OCI-LY3 (cell line): ENCODE data around the gene IRGQ.

Experiments used
- H2AFZ ChIP-seq: fragments of 200-600, 300-600 bp; shearing (Covaris generic); 2 replicates; pipeline ENCODE4 v1.6.0; 2014; ENCODE audit warnings: antibody characterized with exemption, low read depth, low read length
- H3K27ac ChIP-seq: fragments of 200-600, 300-600 bp; sonication (generic); 2 replicates; pipeline ENCODE4 v1.5.1; 2014; ENCODE audit warnings: mild to moderate bottlenecking, low read length, moderate library complexity, mixed read lengths
- H3K27me3 ChIP-seq: fragments of 200-600, 300-600 bp; sonication (generic); 2 replicates; pipeline ENCODE4 v1.6.1; 2014; ENCODE audit warnings: low read depth, low read length, mixed read lengths
- H3K36me3 ChIP-seq: fragments of 200-600, 300-600 bp; sonication (generic); replicated peaks from 2 replicates; pipeline ENCODE3; 2014; ENCODE audit warnings: low read depth, low read length, mixed read lengths
- H3K4me1 ChIP-seq: fragments of 300-600, 200-600 bp; sonication (generic); 2 replicates; pipeline ENCODE4 v1.6.1; 2014; ENCODE audit warnings: low read length, mixed read lengths
- H3K4me2 ChIP-seq: fragments of 200-600, 300-600 bp; sonication (generic); 2 replicates; pipeline ENCODE4 v1.6.1; 2014; ENCODE audit warnings: low read length, mixed read lengths
- H3K4me3 ChIP-seq: fragments of 300-600, 200-600 bp; sonication (generic); 2 replicates; pipeline ENCODE4 v1.5.1; 2014; ENCODE audit warnings: antibody characterized with exemption, mild to moderate bottlenecking, low read length, moderate library complexity
- H3K79me2 ChIP-seq: fragments of 300-600, 200-600 bp; shearing (Covaris generic); 2 replicates; pipeline ENCODE4 v1.6.1; 2014; ENCODE audit warnings: mild to moderate bottlenecking, low read length, mixed read lengths
- H3K9ac ChIP-seq: fragments of 300-600, 200-600 bp; shearing (Covaris generic); 2 replicates; pipeline ENCODE4 v1.6.0; 2014; ENCODE audit warnings: mild to moderate bottlenecking, low read length, moderate library complexity
- H3K9me3 ChIP-seq: fragments of 200-600, 300-600 bp; shearing (Covaris generic); 2 replicates; pipeline ENCODE4 v1.6.1; 2014; ENCODE audit warnings: low read length, mixed read lengths; ENCODE audit not compliant: insufficient read depth
- H4K20me1 ChIP-seq: fragments of 200-600, 300-600 bp; sonication (generic); 2 replicates; pipeline ENCODE4 v1.6.1; 2016; ENCODE audit warnings: low read length, mixed read lengths; ENCODE audit not compliant: insufficient read depth
- CTCF ChIP-seq: fragments of 200-600, 300-600 bp; sonication (generic); IDR thresholded peaks from 2 replicates; pipeline ENCODE4 v1.5.1; 2014; ENCODE audit warnings: antibody characterized with exemption, low read length, low read depth
- EZH2phosphoT487 ChIP-seq: fragments of 200-600 bp; shearing (Covaris generic); IDR thresholded peaks from 2 replicates; pipeline ENCODE4 v1.6.1; 2018; ENCODE audit warnings: antibody characterized with exemption, mixed run types, low read depth

IRGQ gene

GRCh38 chr19:43564800-43565199 is 31.1 kb downstream of the IRGQ start:
- Histone ChIP-seq H3K9ac (no peak overlapping the region), H3K79me2 (no peaks in the 10 kb centered on the region), H3K36me3 (peaks cover 6% of the 10 kb centered on the region), H3K9me3 (no peaks in the 10 kb centered on the region), H2AFZ (no peak overlapping the region), H3K27ac (no peak overlapping the region), H3K4me2 (no peak overlapping the region), H3K4me3 (no peak overlapping the region), H3K27me3 (no peaks in the 10 kb centered on the region), H3K4me1 (no peaks in the 10 kb centered on the region), H4K20me1 (no peaks in the 10 kb centered on the region)
- TF ChIP-seq EZH2phosphoT487 = no peak
- TF ChIP-seq CTCF = no peak

DNA sequence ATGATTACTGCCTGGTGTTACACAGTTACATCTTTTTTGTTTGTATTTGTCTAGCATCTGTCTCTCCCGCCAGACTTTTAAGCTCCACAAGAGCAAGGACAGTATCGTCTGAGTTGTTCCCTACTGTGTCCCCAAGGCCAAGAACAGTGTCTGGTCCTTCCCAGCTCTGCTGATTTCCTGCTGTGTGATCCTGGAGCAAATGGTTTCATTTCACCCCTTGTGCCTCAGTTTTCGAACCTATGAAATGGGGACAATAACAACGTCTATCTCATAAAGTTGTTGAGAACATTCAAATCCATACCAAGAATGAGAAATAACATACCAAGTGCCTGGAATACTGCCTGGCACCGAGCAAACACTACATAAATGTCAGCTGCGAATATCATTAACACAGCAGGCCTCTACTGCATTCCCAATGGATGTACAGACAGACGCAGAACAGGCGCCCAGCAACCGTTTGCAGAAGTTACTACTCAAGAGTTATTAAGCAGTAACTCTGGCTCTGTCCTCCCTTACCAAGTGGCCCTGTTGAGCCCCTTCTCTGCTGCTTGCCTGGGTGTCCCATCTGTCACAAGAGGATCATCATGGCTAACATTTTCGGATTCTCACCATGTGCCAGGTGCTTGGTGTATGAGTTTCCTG is 32.0 kb downstream of the IRGQ start:
- H3K9ac ChIP-seq = no peak overlapping the region
- TF ChIP-seq CTCF = no peak
- TF ChIP-seq EZH2phosphoT487 = no peak
- no peak overlapping the region for H2AFZ ChIP-seq
- H3K79me2 ChIP-seq = no peaks in the 10 kb centered on the region
- H4K20me1 ChIP-seq = no peaks in the 10 kb centered on the region
- H3K9me3 ChIP-seq = no peaks in the 10 kb centered on the region
- no peak overlapping the region for H3K4me3 ChIP-seq
- H3K36me3 ChIP-seq = peaks cover 6% of the 10 kb centered on the region
- no peaks in the 10 kb centered on the region for H3K4me1 ChIP-seq
- H3K4me2 ChIP-seq = no peak overlapping the region
- H3K27ac ChIP-seq = no peak overlapping the region
- no peaks in the 10 kb centered on the region for H3K27me3 ChIP-seq

- Histone ChIP-seq H3K9ac (no peak overlapping the region), H3K79me2 (no peaks in the 10 kb centered on the region), H3K36me3 (peaks cover 6% of the 10 kb centered on the region), H3K4me1 (no peaks in the 10 kb centered on the region), H3K9me3 (no peaks in the 10 kb centered on the region), H4K20me1 (no peaks in the 10 kb centered on the region), H3K4me2 (no peak overlapping the region), H3K27ac (no peak overlapping the region), H3K4me3 (no peak overlapping the region), H3K27me3 (no peaks in the 10 kb centered on the region), H2AFZ (no peak overlapping the region)
- no peak for TF ChIP-seq CTCF
- no peak for TF ChIP-seq EZH2phosphoT487
Measured at GRCh38 chr19:43562698-43563241, 33.2 kb downstream of the IRGQ start.

GRCh38 chr19:43562226-43562697 is 33.7 kb downstream of the IRGQ start:
- Histone ChIP-seq H3K4me1 (no peaks in the 10 kb centered on the region), H3K4me2 (no peak overlapping the region), H3K9ac (no peak overlapping the region), H3K4me3 (no peak overlapping the region), H3K27ac (no peak overlapping the region), H3K27me3 (no peaks in the 10 kb centered on the region), H4K20me1 (no peaks in the 10 kb centered on the region), H3K79me2 (no peaks in the 10 kb centered on the region), H3K9me3 (no peaks in the 10 kb centered on the region), H3K36me3 (peaks cover 6% of the 10 kb centered on the region), H2AFZ (no peak overlapping the region)
- TF ChIP-seq EZH2phosphoT487 = no peak
- no peak for TF ChIP-seq CTCF
